Epidermal melanocyte (primary cell): Measurements from ENCODE around the gene TBCCD1.
A peak's percentile ranks its signal among the peaks of the same experiment; 100 is the strongest.

Experiments used
- DNase-seq: peaks from one replicate; pipeline ENCODE4 v3.0.0; 2011; ENCODE audit warnings: low spot score; ENCODE audit not compliant: insufficient read length

TBCCD1 gene, protein sequence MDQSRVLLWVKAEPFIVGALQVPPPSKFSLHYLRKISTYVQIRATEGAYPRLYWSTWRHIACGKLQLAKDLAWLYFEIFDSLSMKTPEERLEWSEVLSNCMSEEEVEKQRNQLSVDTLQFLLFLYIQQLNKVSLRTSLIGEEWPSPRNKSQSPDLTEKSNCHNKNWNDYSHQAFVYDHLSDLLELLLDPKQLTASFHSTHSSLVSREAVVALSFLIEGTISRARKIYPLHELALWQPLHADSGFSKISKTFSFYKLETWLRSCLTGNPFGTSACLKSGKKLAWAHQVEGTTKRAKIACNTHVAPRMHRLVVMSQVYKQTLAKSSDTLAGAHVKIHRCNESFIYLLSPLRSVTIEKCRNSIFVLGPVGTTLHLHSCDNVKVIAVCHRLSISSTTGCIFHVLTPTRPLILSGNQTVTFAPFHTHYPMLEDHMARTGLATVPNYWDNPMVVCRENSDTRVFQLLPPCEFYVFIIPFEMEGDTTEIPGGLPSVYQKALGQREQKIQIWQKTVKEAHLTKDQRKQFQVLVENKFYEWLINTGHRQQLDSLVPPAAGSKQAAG

GRCh38 chr3:186567072-186567921, at the start of gene TBCCD1:
Gene TBCCD1 (minus strand): TSS chr3:186567339. CDS start chr3:186564329, 3,010 bp downstream.
- peak; percentile 45 for DNase-seq

- no peak for DNase-seq
Observed at GRCh38 chr3:186616299-186616617, 49.1 kb upstream of the TBCCD1 start.

DNA sequence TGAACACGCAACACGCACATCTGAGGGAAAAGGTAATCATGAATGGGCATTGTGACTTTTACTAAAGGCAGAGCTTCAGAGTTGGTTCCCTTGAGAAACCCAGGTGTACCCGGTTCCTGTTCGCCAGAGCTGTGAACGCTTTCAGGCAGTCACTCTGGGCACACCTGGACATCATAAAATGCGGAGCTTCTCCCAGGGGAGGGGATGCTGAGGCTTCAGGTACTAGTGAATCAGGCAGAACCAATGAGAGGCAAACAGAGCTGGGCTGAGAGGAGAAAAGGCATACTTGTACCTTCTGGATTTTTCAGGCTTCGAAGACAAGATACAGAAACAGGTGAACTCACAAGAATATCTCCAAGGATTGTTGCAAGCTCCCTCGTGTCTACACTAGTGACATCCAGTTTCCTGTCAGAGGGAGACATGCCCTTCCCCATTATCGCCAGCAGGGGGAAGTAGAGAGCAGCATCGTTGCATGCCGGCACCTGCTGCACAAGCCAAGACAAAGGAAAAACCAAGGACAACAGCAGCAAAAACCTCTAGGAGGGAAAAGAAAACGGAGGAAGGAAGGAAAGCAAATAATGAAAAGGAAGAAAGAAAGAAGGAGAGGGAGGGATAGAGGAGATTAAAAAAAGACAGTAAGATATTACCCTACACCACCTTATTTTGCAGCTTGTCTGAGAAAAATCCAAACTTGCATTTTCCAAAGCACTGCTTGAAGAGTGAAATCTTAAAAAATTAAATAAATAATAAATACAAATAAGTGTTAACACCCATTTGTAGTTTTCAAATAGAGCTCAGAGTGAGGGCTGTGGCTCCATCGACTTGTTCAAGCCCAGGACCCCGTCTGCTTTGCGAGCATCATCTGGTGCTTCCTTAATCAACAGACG, 47.7 kb upstream of the TBCCD1 start:
- peak; percentile 74 for DNase-seq

GRCh38 chr3:186614266-186614596, 47.1 kb upstream of the TBCCD1 start:
- no peak for DNase-seq

DNA sequence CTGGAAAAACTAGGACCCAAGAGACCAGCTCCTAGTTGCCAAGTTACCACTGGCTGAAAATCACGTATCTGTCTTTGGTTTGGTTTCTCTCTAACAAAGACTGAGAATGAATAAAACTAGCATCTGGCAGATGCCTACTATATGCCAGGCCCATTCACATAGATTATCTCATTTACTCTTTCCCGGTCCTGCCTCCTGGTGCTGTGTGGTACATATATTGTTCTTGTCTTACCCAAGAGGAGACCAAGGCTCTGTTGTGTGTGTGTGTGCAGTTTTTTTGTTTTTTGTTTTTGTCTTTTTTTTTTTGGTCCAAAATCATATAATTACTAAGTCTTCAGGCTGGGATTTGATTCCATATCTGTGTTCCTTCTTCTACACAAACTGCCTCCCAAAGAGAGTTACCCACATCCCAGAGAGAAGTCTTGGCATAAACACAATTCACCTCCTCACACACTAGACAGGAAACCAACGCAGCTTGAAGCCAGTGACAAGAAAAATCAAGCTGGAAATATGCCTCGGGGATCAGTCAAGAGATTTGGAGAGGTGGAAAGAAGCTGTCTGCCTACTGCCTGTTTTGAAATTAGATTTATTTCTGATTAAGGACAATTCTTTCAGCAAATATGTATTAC, 46.6 kb upstream of the TBCCD1 start:
- no peak for DNase-seq

DNA sequence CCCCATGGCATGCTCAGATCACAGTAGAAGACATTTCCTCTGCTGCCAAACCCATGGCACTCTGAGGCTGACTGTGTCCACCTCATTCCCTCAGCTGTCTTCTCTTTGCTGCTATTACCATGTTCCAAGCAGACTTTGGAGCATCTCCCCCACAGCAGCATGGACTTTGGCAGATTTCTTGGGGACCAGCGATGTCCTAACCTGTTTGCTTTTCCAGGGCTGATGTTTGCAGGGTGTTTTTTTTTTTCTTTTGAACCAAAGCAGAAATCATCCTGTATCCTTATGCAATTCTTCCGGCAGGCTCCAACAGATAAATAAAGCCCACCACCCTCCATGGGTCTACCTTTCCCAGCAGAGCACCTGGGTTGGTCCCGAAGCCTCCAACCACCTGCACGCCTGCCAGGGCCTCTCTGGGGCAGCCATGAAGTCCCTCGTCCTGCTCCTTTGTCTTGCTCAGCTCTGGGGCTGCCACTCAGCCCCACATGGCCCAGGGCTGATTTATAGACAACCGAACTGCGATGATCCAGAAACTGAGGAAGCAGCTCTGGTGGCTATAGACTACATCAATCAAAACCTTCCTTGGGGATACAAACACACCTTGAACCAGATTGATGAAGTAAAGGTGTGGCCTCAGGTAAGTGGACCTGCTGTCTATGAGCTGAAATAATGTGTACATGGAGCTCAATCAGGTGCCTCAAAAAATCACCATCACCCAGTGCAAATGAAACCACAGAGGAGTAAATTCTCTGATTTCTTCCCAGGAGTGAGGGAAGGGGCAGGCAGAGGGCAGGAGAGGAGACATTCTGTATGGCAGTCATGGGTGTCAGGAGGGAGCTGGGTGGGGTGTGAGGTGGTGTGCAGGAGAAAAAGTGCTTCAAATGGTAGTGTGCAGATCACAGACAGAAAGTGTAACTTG, 45.8 kb upstream of the TBCCD1 start, which contains the start of gene AHSG:
Gene AHSG (plus strand): TSS at position 340 of the 916 bp plus-strand sequence. CDS start 82 bp downstream, at position 422.
- DNase-seq: no peak

- no peak for DNase-seq
Observed at GRCh38 chr3:186612065-186612464, 44.9 kb upstream of the TBCCD1 start.

DNA sequence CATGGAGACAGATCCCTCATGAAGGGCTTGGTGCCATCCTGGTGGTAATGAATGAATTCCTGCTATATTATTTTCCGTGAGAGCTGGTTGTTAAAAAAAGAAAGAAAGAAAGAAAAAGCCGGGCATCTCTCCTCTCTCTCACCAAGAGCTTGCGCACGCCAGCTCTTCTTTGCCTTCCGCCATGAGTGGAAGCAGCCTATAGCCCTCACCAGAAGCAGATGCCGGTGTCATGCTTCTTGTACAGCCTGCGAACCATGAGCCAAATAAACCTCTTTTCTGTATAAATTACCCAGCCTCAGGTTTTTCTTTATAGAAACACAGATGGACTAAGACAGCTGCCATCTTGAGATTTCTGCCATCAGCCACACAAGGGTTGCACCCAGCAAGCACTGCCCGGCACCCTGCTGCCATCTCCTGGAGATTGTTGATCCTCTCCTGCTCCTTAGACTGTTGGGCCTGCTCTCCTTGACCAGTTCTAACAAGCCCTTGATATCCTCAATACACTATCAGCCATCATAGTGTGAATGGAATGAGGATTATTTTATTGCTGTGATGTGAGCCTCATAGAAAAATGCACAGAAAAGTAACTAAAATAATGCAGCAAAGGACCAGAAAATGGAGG, 42.2 kb upstream of the TBCCD1 start:
- no peak for DNase-seq

- no peak for DNase-seq
Observed at GRCh38 chr3:186608624-186609215, 41.6 kb upstream of the TBCCD1 start.

- DNase-seq: no peak
Observed at GRCh38 chr3:186605561-186606545, 38.7 kb upstream of the TBCCD1 start.

DNA sequence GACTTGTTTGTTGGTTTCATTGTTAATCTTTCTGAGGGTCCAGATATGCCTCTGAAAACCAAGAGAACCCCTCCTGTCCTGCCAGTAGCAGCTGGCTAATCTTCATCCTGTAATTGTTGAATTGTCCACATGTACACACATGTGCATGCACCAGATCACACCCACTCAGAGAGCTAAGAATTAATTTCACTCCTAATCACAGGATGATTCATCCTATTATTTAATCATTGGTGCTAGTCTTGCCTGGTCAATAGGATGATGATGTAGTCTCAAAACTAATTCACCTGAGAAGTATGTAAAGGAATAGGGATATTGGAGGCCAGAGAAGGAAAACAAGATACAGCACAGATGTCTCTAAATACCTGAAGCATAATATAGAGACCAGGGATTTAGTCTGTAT, 37.9 kb upstream of the TBCCD1 start:
- DNase-seq: no peak

- no peak for DNase-seq
Observed at GRCh38 chr3:186603159-186603558, 36.0 kb upstream of the TBCCD1 start.

DNA sequence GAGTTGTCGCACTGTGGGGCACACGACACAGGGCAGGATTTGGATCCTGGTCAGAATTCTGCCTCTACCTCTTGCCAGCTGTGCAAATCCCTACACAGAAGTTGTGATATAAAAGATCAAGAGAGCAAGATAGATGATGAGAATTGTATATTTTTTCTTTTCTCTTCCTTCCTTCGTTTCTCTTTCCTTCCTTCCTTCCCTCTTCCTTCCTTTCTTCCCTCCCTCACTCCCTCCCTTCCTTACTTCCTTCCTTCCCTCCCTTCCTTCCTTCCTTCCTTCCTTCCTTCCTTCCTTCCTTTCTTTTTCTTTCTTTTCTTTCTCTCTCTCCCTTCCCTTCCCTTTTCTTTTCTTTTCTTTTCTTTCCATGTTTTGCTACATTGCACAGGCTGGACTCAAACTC, 33.8 kb upstream of the TBCCD1 start:
- DNase-seq: no peak

DNA sequence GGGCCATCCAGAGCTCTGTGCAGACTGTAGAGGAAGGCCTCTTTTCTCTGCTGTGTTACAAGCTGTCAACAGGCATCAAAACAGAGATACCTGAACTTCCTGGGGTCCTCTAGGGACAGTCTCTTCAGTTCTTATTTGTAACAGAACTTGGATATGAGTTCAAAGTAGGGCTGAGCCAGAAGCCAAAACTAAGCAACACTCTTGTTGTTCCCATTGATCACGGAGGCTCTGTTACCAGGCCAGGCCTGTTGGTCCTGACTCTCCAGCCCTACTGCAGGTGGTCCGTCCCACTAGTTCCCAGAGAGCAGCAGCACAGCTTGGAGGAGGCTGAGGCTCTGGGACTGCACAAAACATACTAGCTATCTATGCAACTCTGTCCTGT, 32.6 kb upstream of the TBCCD1 start:
- DNase-seq: no peak

DNA sequence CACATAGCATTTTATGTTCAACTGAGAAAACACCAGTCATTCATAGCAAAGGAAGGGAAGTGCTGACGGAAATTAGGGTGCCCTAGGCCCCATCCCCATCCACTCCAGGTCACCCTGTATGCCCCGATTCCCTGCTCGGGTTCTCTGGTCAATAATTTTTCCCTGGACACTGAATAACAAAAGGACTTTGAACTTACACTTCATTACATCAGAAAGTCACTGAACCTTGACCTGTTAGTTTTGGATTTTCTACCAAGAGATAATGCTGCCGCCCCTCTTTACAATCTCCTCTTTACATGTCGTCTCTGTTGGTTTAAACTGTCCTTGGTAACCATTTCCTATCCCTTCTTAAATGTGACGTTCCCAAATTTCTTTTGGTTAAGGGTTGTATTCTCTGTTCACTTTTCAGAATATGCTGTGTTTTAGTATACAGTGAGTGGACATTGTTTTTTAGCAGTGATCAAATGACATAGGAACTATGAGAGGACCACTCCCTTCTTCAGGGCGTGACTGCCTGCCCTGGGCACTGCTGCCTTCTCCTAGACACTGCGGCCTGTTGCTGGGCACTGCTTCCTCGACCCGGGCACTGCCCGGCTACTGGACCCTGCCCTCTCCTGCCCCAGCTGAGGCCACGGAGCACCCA, 32.1 kb upstream of the TBCCD1 start:
- DNase-seq: no peak

GRCh38 chr3:186598794-186599141, 31.6 kb upstream of the TBCCD1 start:
- DNase-seq: no peak

GRCh38 chr3:186598108-186598784, 31.1 kb upstream of the TBCCD1 start:
- DNase-seq: no peak
